ENCODE results near the gene ABCA1. TPM values are rescaled to one million over a fixed set of nuclear protein-coding genes. Genes with fewer than 3 reads are reported as not detected.
"Not testable (repeated sequence)": the region's sequence is repeated elsewhere in the genome, so short reads cannot be mapped to it uniquely, and the experiment has no call there.

Gene ABCA1
- polyA plus RNA-seq, 1 experiment, result 29.6 TPM

GRCh38 chr9:104934691-104935500 lies 6.9 kb upstream of the ABCA1 start:
- H3K27me3 ChIP-seq (ENCODE audit: control insufficient read depth, insufficient read depth, low read length), result no peaks in the 10 kb centered on the region
- no peaks in the 10 kb centered on the region for H3K9me3 ChIP-seq (ENCODE audit: control insufficient read depth, insufficient read depth, low read length)
- POLR2A ChIA-PET, result no interaction called here
- H3K27ac ChIP-seq (ENCODE audit: low read depth, low read length), result no peak overlapping the region
- no peak for DNase-seq (ENCODE audit: low read depth, low spot score)
- TF ChIP-seq CTCF (IDR thresholded peaks at IDR 0.05; ENCODE audit: low read depth, low read length), result no peak
- H3K4me3 ChIP-seq (ENCODE audit: low read depth, low read length), result no peak overlapping the region
- CTCF ChIA-PET, result no interaction called here

- H3K9me3 ChIP-seq (ENCODE audit: control insufficient read depth, insufficient read depth, low read length); H3K27ac ChIP-seq (ENCODE audit: low read depth, low read length); H3K4me3 ChIP-seq (ENCODE audit: low read depth, low read length); H3K27me3 ChIP-seq (ENCODE audit: control insufficient read depth, insufficient read depth, low read length); DNase-seq (ENCODE audit: low read depth, low spot score); CTCF ChIA-PET: not testable (repeated sequence)
- POLR2A ChIA-PET, result interaction anchor here (0.6 kb wide), 2 partner anchors 147 to 203 kb away, joined by 4 to 5 read pairs; no protein-coding TSS in a partner anchor
Observed at GRCh38 chr9:104933091-104933490, 5.1 kb upstream of the ABCA1 start.

- Histone ChIP-seq H3K27me3 (ENCODE audit: control insufficient read depth, insufficient read depth, low read length) (no peaks in the 10 kb centered on the region), H3K4me3 (ENCODE audit: low read depth, low read length) (no peak overlapping the region), H3K9me3 (ENCODE audit: control insufficient read depth, insufficient read depth, low read length) (no peaks in the 10 kb centered on the region; the same call in 1 of the 2 replicates), H3K27ac (ENCODE audit: low read depth, low read length) (no peak overlapping the region)
- CTCF ChIA-PET, result no interaction called here
- POLR2A ChIA-PET, result interaction anchor here (0.8 kb wide), 1 partner anchor 36 kb away, joined by 3 read pairs; no protein-coding TSS in a partner anchor
- TF ChIP-seq CTCF (IDR thresholded peaks at IDR 0.05; ENCODE audit: low read depth, low read length), result no peak
- no peak for DNase-seq (ENCODE audit: low read depth, low spot score)
Observed at GRCh38 chr9:104931256-104931655, 3.3 kb upstream of the ABCA1 start.

GRCh38 chr9:104927216-104927911 lies 591 bp downstream of the ABCA1 start:
- POLR2A ChIA-PET, result interaction anchor here (0.5 to 3.1 kb wide), 16 partner anchors 12 to 469 kb away, joined by 3 to 44 read pairs (median 4); no protein-coding TSS in a partner anchor
- CTCF ChIA-PET, result interaction anchor here (0.6 to 2.4 kb wide), 15 partner anchors 21 to 488 kb away, joined by 3 to 11 read pairs (median 5); no protein-coding TSS in a partner anchor
- no peak for TF ChIP-seq CTCF (IDR thresholded peaks at IDR 0.05; ENCODE audit: low read depth, low read length)
- DNase-seq (ENCODE audit: low read depth, low spot score), result no peak
- peak overlapping the region; percentile 52 for H3K27ac ChIP-seq (ENCODE audit: low read depth, low read length)
- no peaks in the 10 kb centered on the region; the same call in 1 of the 2 replicates for H3K9me3 ChIP-seq (ENCODE audit: control insufficient read depth, insufficient read depth, low read length)
- H3K4me3 ChIP-seq (ENCODE audit: low read depth, low read length), result peak overlapping the region; percentile 86
- H3K27me3 ChIP-seq (ENCODE audit: control insufficient read depth, insufficient read depth, low read length), result no peaks in the 10 kb centered on the region

GRCh38 chr9:104923740-104924139 lies 4.2 kb downstream of the ABCA1 start:
- Histone ChIP-seq H3K4me3 (ENCODE audit: low read depth, low read length) (no peak overlapping the region), H3K27me3 (ENCODE audit: control insufficient read depth, insufficient read depth, low read length) (no peaks in the 10 kb centered on the region), H3K9me3 (ENCODE audit: control insufficient read depth, insufficient read depth, low read length) (no peaks in the 10 kb centered on the region; the same call in 1 of the 2 replicates), H3K27ac (ENCODE audit: low read depth, low read length) (peak overlapping the region; percentile 69)
- TF ChIP-seq CTCF (IDR thresholded peaks at IDR 0.05; ENCODE audit: low read depth, low read length), result no peak
- ChIA-PET POLR2A (interaction anchor here (0.9 to 1.0 kb wide), 2 partner anchors 51 to 59 kb away, joined by 3 read pairs; no protein-coding TSS in a partner anchor), CTCF (interaction anchor here (1.0 to 1.5 kb wide), 5 partner anchors 11 to 493 kb away, joined by 3 to 15 read pairs (median 3); no protein-coding TSS in a partner anchor)
- DNase-seq (ENCODE audit: low read depth, low spot score), result no peak
